Lung (tissue), 12 donors: ENCODE measurements around the gene FAM184B. TPM values are rescaled to one million over a fixed set of nuclear protein-coding genes. Genes with fewer than 3 reads are reported as not detected.
"Not testable (repeated sequence)": the region's sequence is repeated elsewhere in the genome, so short reads cannot be mapped to it uniquely, and the experiment has no call there.

ENCODE experiments used
- ATAC-seq: fragments of 200-7000 bp; cut with Tn5 transposase; one replicate; pipeline ENCODE4 v1.9.1; 2020; ENCODE audit warnings: moderate number of reproducible peaks; ENCODE audit not compliant: insufficient read depth, low FRiP score
- DNase-seq, 3 donors: peaks; one replicate each; pipeline ENCODE4 v3.0.0-alpha.2; 2013 to 2017
- H3K27ac ChIP-seq, 2 donors: one replicate each; pipeline ENCODE4 v1.5.1; 2013; ENCODE audit warnings: mild to moderate bottlenecking in 2 of 2, moderate library complexity in 2 of 2, control low read depth in 1 of 2, inconsistent platforms in 1 of 2, low read depth in 1 of 2, low read length in 1 of 2
- H3K27me3 ChIP-seq, 3 donors: one replicate each; pipeline ENCODE4 v1.5.1; 2013; ENCODE audit warnings: low read length in 2 of 3; ENCODE audit not compliant: control insufficient read depth in 3 of 3, insufficient read depth in 3 of 3
- H3K36me3 ChIP-seq, 4 donors: one replicate each; pipeline ENCODE4 v1.5.1; 2013; ENCODE audit warnings: low read length in 4 of 4, mild to moderate bottlenecking in 1 of 4, moderate library complexity in 1 of 4; ENCODE audit not compliant: control insufficient read depth in 4 of 4, insufficient read depth in 4 of 4
- H3K4me1 ChIP-seq, 5 donors: one replicate each; pipeline ENCODE4 v1.5.1; 2013; ENCODE audit warnings: low read length in 5 of 5, mild to moderate bottlenecking in 2 of 5, moderate library complexity in 1 of 5; ENCODE audit not compliant: control insufficient read depth in 5 of 5, insufficient read depth in 5 of 5
- H3K4me3 ChIP-seq: one replicate; pipeline ENCODE4 v1.5.1; 2013; ENCODE audit warnings: mild to moderate bottlenecking, control low read depth, moderate library complexity
- H3K9ac ChIP-seq, 2 donors: one replicate each; pipeline ENCODE4 v1.5.1; 2013; ENCODE audit warnings: low read length in 2 of 2, control low read depth in 1 of 2; ENCODE audit not compliant: insufficient read depth in 1 of 2
- H3K9me3 ChIP-seq, 4 donors: one replicate each; pipeline ENCODE4 v1.5.1; 2013; ENCODE audit warnings: low read length in 3 of 4, mild to moderate bottlenecking in 1 of 4, moderate library complexity in 1 of 4; ENCODE audit not compliant: control insufficient read depth in 4 of 4, insufficient read depth in 3 of 4
- WGBS, 2 donors: extraction: QIAGEN DNeasy Blood & Tissue Kit; methylation state at CpG; one replicate each; pipeline ENCODE4 v1.1.7; 2013; 5-methylcytosine and 5-hydroxymethylcytosine counted together
- polyA plus RNA-seq, 2 donors: library from polyadenylated mRNA; stranded (reverse); fragments of 200-250 nt; gene quantifications; one replicate each; pipeline ENCODE4 v1.2.1, GENCODE V29; 2013
- total RNA-seq, 2 donors: library from RNA; depleted of rRNA in 1 of 2; stranded (reverse); fragments of >200 nt in 1 of 2; gene quantifications; one replicate each; pipeline ENCODE4 v1.2.1, GENCODE V29; 2014 to 2021
- TF ChIP-seq, protein P1 (sequence below): IDR thresholded peaks from 2 replicates; pipeline ENCODE4 v1.5.1; 2012; ENCODE audit warnings: mild to moderate bottlenecking; ENCODE audit errors: control extremely low read depth, extremely low read depth
- donor health status: control.
- donor health status: control.
- donor health status: Bipolar disorder and iron deficiency.
- donor health status: healthy.
- donor health status: DM: yes; HTN: yes; CAD: no.

Gene FAM184B
- total and polyA plus RNA-seq, 4 donors: 0.06 to 0.18 (median 0.09) TPM

DNA sequence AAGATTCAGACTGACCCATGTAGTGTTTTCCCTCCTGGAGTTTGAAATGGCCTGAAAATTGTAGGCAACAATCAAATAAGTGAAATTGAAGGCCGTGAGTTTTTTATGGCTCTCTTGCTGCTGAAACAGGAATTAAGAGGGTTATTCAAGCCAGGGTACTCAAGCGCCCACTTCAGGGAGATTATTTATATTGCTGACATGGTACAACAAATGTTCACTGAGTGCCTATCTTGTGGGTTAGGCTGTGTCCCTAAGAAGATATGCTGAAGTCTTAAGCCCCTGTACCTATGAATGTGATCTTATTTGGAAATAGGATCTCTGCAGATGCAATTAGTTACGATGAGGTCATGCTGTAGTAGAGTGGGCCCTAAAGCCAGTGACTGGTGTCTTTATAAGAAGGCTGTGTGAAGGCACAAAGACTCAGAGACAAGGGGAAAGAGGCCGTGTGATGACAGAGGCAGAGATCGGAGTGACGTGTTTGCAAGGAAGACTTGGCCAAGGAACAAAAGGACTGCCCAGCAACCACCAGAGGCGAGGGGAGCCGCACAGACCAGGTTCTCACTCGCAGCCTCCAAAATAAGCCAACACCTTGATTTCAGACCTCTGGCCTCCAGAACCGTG, 94.1 kb downstream of the FAM184B start:
- Histone ChIP-seq H3K36me3 (no peaks in the 10 kb centered on the region), H3K4me3 (no peak overlapping the region), H3K4me1 (no peaks in the 10 kb centered on the region), H3K9me3 (no peaks in the 10 kb centered on the region), H3K27me3 (no peaks in the 10 kb centered on the region), H3K9ac (no peak overlapping the region), H3K27ac (no peak overlapping the region)
- peak in 1 of 3 donors; percentile 18 for DNase-seq
- ATAC-seq: no peak
- WGBS, 2 donors: 85 to 87% methylated on average over 10 of the region's 10 CpGs
- TF ChIP-seq, protein P1, sequence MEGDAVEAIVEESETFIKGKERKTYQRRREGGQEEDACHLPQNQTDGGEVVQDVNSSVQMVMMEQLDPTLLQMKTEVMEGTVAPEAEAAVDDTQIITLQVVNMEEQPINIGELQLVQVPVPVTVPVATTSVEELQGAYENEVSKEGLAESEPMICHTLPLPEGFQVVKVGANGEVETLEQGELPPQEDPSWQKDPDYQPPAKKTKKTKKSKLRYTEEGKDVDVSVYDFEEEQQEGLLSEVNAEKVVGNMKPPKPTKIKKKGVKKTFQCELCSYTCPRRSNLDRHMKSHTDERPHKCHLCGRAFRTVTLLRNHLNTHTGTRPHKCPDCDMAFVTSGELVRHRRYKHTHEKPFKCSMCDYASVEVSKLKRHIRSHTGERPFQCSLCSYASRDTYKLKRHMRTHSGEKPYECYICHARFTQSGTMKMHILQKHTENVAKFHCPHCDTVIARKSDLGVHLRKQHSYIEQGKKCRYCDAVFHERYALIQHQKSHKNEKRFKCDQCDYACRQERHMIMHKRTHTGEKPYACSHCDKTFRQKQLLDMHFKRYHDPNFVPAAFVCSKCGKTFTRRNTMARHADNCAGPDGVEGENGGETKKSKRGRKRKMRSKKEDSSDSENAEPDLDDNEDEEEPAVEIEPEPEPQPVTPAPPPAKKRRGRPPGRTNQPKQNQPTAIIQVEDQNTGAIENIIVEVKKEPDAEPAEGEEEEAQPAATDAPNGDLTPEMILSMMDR: no peak

DNA sequence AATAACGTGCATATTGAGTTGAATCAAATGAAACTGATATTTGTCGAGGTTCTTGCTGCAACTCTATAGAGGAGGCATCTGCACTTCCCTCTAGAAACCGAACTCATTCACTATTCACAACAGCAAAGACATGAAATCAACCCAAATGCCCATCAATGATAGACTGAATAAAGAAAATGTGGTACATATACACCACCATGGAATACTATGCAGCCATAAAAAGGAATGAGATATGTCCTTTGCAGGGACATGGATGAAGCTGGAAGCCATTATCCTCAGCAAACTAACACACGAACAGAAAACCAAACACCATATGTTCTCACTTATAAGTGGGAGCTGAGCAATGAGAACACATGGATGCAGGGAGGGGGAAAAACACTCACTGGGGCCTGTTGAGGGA, 96.8 kb downstream of the FAM184B start:
- not testable (repeated sequence) for H3K9ac ChIP-seq, H3K9me3 ChIP-seq, H3K36me3 ChIP-seq, H3K27ac ChIP-seq, ATAC-seq, DNase-seq, H3K4me1 ChIP-seq, H3K27me3 ChIP-seq, H3K4me3 ChIP-seq
- 87 to 93% methylated on average over 4 of the region's 4 CpGs for WGBS, 2 donors

- 66 to 91% methylated on average over 2 of the region's 2 CpGs for WGBS, 2 donors
- DNase-seq (no peak), ATAC-seq (no peak)
- Histone ChIP-seq H3K27me3 (no peaks in the 10 kb centered on the region), H3K36me3 (no peaks in the 10 kb centered on the region), H3K9ac (no peak overlapping the region), H3K4me3 (no peak overlapping the region), H3K9me3 (no peaks in the 10 kb centered on the region), H3K27ac (no peak overlapping the region), H3K4me1 (no peaks in the 10 kb centered on the region)
- TF ChIP-seq, protein P1: no peak
These were observed 99.2 kb downstream of the FAM184B start for GRCh38 chr4:17682222-17682566.

DNA sequence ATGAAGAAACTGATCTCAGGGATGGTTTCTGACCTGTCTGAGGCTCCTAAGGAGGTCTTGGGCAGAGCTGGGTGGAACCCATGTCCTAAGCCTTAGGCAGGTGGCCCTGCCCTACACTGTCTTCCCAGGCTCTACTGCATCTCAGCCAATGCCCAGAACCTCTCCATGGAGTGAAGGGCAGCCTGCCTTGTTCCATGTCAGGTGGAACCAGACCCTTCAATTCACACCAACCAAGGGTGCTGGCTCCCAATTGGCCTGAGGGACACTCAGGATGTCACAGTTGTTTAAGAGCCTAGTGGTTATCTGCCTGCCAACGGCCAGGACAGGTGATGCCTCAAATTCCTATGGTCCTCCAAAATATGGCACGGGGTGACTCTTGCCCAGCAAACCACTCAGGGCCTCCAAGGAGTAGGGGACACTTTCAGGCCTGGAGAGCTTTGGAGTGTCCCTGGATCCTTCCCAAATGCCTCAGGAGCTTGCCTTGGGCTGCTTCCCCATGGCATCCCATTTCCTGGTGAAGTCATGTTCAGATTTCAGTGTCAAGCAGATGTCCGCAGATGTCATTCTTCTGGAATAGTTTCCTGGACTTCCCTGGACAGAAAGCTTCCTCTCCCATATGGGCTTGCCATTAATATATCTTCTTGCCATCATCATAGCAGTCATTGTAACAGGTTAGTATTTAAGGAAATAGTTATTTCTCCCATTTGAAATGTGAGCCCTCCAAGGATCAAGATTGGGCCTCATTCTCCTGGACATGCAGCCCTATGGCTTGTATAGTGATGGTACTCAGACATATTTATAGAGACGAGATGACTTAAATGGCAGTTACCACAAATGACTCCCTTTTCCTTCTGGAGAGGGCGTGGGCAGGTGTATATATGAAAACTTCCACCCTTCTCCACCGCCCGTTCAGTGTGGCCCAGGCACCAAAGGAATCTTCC, 99.9 kb downstream of the FAM184B start:
- H3K27ac ChIP-seq: no peak overlapping the region
- H3K9me3 ChIP-seq: no peaks in the 10 kb centered on the region
- H3K27me3 ChIP-seq: no peaks in the 10 kb centered on the region
- H3K4me3 ChIP-seq: no peak overlapping the region
- no peaks in the 10 kb centered on the region for H3K4me1 ChIP-seq
- H3K36me3 ChIP-seq: no peaks in the 10 kb centered on the region
- TF ChIP-seq, protein P1: no peak
- ATAC-seq (no peak), DNase-seq (no peak)
- H3K9ac ChIP-seq: no peak overlapping the region
- WGBS, 2 donors: 76 to 82% methylated on average over 7 of the region's 7 CpGs
